Liver (tissue), 9 donors: ENCODE measurements around the gene RGS21. TPM values are rescaled to one million over a fixed set of nuclear protein-coding genes. Genes with fewer than 3 reads are reported as not detected.

Source experiments
- DNase-seq: peaks from one replicate; pipeline ENCODE4 v3.0.0-alpha.2; 2017; ENCODE audit warnings: low spot score
- H3K27ac ChIP-seq, 2 donors: one replicate each; pipeline ENCODE4 v1.7.0; 2013; ENCODE audit warnings: inconsistent platforms in 2 of 2, low read length in 2 of 2, control low read depth in 1 of 2, low read depth in 1 of 2, mild to moderate bottlenecking in 1 of 2
- H3K27me3 ChIP-seq, 4 donors: one replicate each; pipeline versions ENCODE4 v1.6.1 to v1.7.0; 2013; ENCODE audit warnings: low read length in 3 of 4, inconsistent platforms in 1 of 4, mild to moderate bottlenecking in 1 of 4, moderate library complexity in 1 of 4; ENCODE audit not compliant: control insufficient read depth in 4 of 4, insufficient read depth in 4 of 4
- H3K36me3 ChIP-seq, 4 donors: one replicate each; pipeline versions ENCODE4 v1.6.1 to v1.7.0; 2013; ENCODE audit warnings: low read length in 3 of 4, mild to moderate bottlenecking in 3 of 4, low read depth in 1 of 4, moderate library complexity in 1 of 4; ENCODE audit not compliant: control insufficient read depth in 4 of 4, insufficient read depth in 3 of 4
- H3K4me1 ChIP-seq, 4 donors: one replicate each; pipeline versions ENCODE4 v1.6.1 to v1.7.0; 2013; ENCODE audit warnings: low read length in 3 of 4, mild to moderate bottlenecking in 3 of 4, moderate library complexity in 1 of 4; ENCODE audit not compliant: control insufficient read depth in 4 of 4, insufficient read depth in 4 of 4
- H3K4me3 ChIP-seq, 3 donors: one replicate each; pipeline versions ENCODE4 v1.6.1 to v1.7.0; 2013; ENCODE audit warnings: low read length in 3 of 3, control low read depth in 1 of 3, low read depth in 1 of 3, mild to moderate bottlenecking in 1 of 3
- H3K9ac ChIP-seq, 2 donors: one replicate each; pipeline ENCODE4 v1.7.0; 2013; ENCODE audit warnings: low read length in 2 of 2, mild to moderate bottlenecking in 2 of 2, moderate library complexity in 2 of 2, control low read depth in 1 of 2, low read depth in 1 of 2
- H3K9me3 ChIP-seq, 4 donors: one replicate each; pipeline versions ENCODE4 v1.6.1 to v1.7.0; 2013; ENCODE audit warnings: low read length in 3 of 4; ENCODE audit not compliant: control insufficient read depth in 4 of 4
- ATF3 ChIP-seq: IDR thresholded peaks from 2 replicates; pipeline ENCODE4 v1.6.1; 2016; ENCODE audit warnings: antibody characterized with exemption
- FOXA1 ChIP-seq: IDR thresholded peaks from 2 replicates; pipeline ENCODE4 v1.6.1; 2016; ENCODE audit warnings: antibody characterized with exemption
- GABPA ChIP-seq, 2 donors: IDR thresholded peaks in 1 of 2; conservative IDR thresholded peaks in 1 of 2; 2 replicates each; pipeline ENCODE4 v1.6.1; 2016; ENCODE audit warnings: antibody characterized with exemption in 2 of 2, mild to moderate bottlenecking in 1 of 2, moderate library complexity in 1 of 2
- HNF4A ChIP-seq, 2 donors: conservative IDR thresholded peaks; 2 replicates each; pipeline ENCODE4 v1.6.1; 2016; ENCODE audit warnings: antibody characterized with exemption in 2 of 2, mild to moderate bottlenecking in 2 of 2
- MAX ChIP-seq: IDR thresholded peaks from 2 replicates; pipeline ENCODE4 v1.6.1; 2016; ENCODE audit warnings: antibody characterized with exemption
- NR2F2 ChIP-seq: IDR thresholded peaks from 2 replicates; pipeline ENCODE4 v1.6.1; 2016; ENCODE audit warnings: antibody characterized with exemption
- RAD21 ChIP-seq, 2 donors: IDR thresholded peaks; 2 replicates each; pipeline ENCODE4 v1.6.1; 2016; ENCODE audit warnings: antibody characterized with exemption in 2 of 2, mild to moderate bottlenecking in 2 of 2
- REST ChIP-seq: IDR thresholded peaks from 2 replicates; pipeline ENCODE4 v1.6.1; 2016; ENCODE audit warnings: antibody characterized with exemption, mild to moderate bottlenecking
- SP1 ChIP-seq: IDR thresholded peaks from 2 replicates; pipeline ENCODE4 v1.6.1; 2018; ENCODE audit warnings: antibody characterized with exemption, mild to moderate bottlenecking
- TAF1 ChIP-seq: conservative IDR thresholded peaks from 2 replicates; pipeline ENCODE4 v1.6.1; 2016; ENCODE audit warnings: antibody characterized with exemption, mild to moderate bottlenecking
- WGBS: extraction: QIAGEN DNeasy Blood & Tissue Kit; methylation state at CpG from one replicate; pipeline ENCODE4 v1.1.7; 2013; 5-methylcytosine and 5-hydroxymethylcytosine counted together
- polyA plus RNA-seq, 2 donors: library from polyadenylated mRNA; stranded (reverse) in 1 of 2; unstranded in 1 of 2; fragments of 200-250 nt in 1 of 2; fragments of >200 nt in 1 of 2; fragmentation: Nextera tagmentation in 1 of 2; extraction: Ambion mirVana in 1 of 2; gene quantifications; one replicate each; pipeline versions ENCODE4 v1.2.1 to v1.2.3, GENCODE V29; 2013 to 2015
- total RNA-seq, 2 donors: library from RNA; depleted of rRNA; stranded (reverse); fragments of >200 nt; gene quantifications; one replicate each; pipeline ENCODE4 v1.2.3, GENCODE V29; 2014
- TF ChIP-seq, protein P1 (sequence below): fragments of 150-350 bp; IDR thresholded peaks from 2 replicates; pipeline ENCODE4 v1.5.1; 2017; ENCODE audit warnings: improper control_type of control experiment, low read depth, low read length; ENCODE audit not compliant: missing input control
- TF ChIP-seq, protein P2 (sequence below): IDR thresholded peaks from 2 replicates; pipeline ENCODE4 v1.6.1; 2016; ENCODE audit warnings: antibody characterized with exemption
- donor health status: healthy.
- donor health status: healthy.
- donor health status: healthy.
- donor health status: healthy.
- donor health status: healthy.

RGS21 gene
- total and polyA plus RNA-seq, 4 donors, result not detected

DNA sequence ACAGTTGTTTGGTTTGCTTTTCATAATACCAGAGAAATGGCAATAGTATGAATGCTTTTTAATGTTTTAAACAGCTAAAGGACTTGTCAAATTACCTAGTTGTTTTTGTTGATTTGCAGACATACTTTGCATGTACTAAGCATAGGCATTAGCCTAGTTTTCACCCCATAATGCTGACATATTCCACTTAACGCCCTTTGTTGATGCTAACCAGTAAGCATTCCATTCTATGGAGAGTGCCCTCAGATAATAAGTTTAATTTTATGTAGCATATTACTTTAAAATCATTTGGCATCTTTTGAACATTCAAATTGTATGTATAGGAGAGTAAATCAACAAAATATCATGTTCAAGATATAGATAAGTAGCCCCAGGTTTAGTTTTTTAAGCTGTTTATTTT, 32.5 kb downstream of the RGS21 start:
- Histone ChIP-seq H3K9me3 (no peaks in the 10 kb centered on the region), H3K36me3 (no peaks in the 10 kb centered on the region), H3K4me3 (no peak overlapping the region), H3K9ac (no peak overlapping the region), H3K27ac (no peak overlapping the region), H3K4me1 (no peaks in the 10 kb centered on the region), H3K27me3 (no peaks in the 10 kb centered on the region)
- DNase-seq, result no peak
- TF ChIP-seq SP1 (no peak), NR2F2 (no peak), HNF4A (conservative IDR thresholded peaks at IDR 0.05) (no peak)
- WGBS, result 53% methylated on average over 1 of the region's 1 CpG

- 41% methylated on average over 3 of the region's 3 CpGs for WGBS
- Histone ChIP-seq H3K9me3 (no peaks in the 10 kb centered on the region), H3K36me3 (no peaks in the 10 kb centered on the region), H3K4me1 (no peaks in the 10 kb centered on the region), H3K27me3 (no peaks in the 10 kb centered on the region), H3K9ac (no peak overlapping the region), H3K27ac (no peak overlapping the region), H3K4me3 (no peak overlapping the region)
- TF ChIP-seq REST (no peak), MAX (no peak), FOXA1 (no peak), GABPA (IDR thresholded peaks at IDR 0.05 in 1 of 2, conservative IDR thresholded peaks at IDR 0.05 in 1 of 2) (no peak), TAF1 (no peak)
- TF ChIP-seq, protein P1, sequence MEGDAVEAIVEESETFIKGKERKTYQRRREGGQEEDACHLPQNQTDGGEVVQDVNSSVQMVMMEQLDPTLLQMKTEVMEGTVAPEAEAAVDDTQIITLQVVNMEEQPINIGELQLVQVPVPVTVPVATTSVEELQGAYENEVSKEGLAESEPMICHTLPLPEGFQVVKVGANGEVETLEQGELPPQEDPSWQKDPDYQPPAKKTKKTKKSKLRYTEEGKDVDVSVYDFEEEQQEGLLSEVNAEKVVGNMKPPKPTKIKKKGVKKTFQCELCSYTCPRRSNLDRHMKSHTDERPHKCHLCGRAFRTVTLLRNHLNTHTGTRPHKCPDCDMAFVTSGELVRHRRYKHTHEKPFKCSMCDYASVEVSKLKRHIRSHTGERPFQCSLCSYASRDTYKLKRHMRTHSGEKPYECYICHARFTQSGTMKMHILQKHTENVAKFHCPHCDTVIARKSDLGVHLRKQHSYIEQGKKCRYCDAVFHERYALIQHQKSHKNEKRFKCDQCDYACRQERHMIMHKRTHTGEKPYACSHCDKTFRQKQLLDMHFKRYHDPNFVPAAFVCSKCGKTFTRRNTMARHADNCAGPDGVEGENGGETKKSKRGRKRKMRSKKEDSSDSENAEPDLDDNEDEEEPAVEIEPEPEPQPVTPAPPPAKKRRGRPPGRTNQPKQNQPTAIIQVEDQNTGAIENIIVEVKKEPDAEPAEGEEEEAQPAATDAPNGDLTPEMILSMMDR, result no peak
- no peak for DNase-seq
Observed at GRCh38 chr1:192350356-192350755, 33.6 kb downstream of the RGS21 start.

DNA sequence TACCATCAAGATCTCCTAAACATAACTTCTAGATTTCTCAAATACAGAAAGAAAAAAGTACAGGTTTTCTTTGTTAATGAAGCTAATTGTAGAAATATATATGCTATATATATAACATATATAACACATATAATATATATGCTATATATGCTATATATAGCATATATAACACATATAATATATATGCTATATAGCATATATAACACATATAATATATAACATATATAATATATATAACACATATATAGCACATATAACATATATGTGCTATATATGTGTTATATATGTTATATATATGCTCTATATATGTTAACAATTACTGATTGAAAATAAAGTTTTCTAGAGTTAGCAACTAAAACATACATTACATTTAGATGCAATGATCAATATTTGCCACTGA, 34.8 kb downstream of the RGS21 start:
- Histone ChIP-seq H3K27me3 (no peaks in the 10 kb centered on the region), H3K9me3 (no peaks in the 10 kb centered on the region), H3K4me3 (no peak overlapping the region), H3K4me1 (no peaks in the 10 kb centered on the region), H3K36me3 (no peaks in the 10 kb centered on the region), H3K27ac (no peak overlapping the region), H3K9ac (no peak overlapping the region)
- DNase-seq, result no peak
- TF ChIP-seq, protein P1, result no peak
- TF ChIP-seq REST (no peak), TAF1 (no peak), ATF3 (no peak), RAD21 (IDR thresholded peaks at IDR 0.05) (no peak), MAX (no peak), FOXA1 (no peak)
- TF ChIP-seq, protein P2, sequence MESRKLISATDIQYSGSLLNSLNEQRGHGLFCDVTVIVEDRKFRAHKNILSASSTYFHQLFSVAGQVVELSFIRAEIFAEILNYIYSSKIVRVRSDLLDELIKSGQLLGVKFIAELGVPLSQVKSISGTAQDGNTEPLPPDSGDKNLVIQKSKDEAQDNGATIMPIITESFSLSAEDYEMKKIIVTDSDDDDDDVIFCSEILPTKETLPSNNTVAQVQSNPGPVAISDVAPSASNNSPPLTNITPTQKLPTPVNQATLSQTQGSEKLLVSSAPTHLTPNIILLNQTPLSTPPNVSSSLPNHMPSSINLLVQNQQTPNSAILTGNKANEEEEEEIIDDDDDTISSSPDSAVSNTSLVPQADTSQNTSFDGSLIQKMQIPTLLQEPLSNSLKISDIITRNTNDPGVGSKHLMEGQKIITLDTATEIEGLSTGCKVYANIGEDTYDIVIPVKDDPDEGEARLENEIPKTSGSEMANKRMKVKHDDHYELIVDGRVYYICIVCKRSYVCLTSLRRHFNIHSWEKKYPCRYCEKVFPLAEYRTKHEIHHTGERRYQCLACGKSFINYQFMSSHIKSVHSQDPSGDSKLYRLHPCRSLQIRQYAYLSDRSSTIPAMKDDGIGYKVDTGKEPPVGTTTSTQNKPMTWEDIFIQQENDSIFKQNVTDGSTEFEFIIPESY, result no peak
